DOHH2 (cell line): ENCODE data around the gene WDFY4.

ENCODE experiments used
- CTCF ChIP-seq: fragments of 200-600 bp; sonication (generic); IDR thresholded peaks from one replicate; pipeline ENCODE4 v1.5.1; 2014; ENCODE audit warnings: antibody characterized with exemption, mild to moderate bottlenecking, low read depth, low read length; ENCODE audit not compliant: poor library complexity, severe bottlenecking
- EZH2phosphoT487 ChIP-seq: fragments of 200-600 bp; sonication (generic); IDR thresholded peaks from 2 replicates; pipeline ENCODE4 v1.6.1; 2017; ENCODE audit warnings: borderline replicate concordance, mild to moderate bottlenecking, antibody characterized with exemption, low read length, moderate library complexity, mixed read lengths

GRCh38 chr10:49011756-49012155 lies 327.1 kb downstream of the WDFY4 start:
- TF ChIP-seq CTCF (no peak), EZH2phosphoT487 (no peak)
